A549 (cell line): ENCODE results near the gene EPS8L2. TPM values are rescaled to one million over a fixed set of nuclear protein-coding genes. Genes with fewer than 3 reads are reported as not detected.

Source experiments
- ATAC-seq, 2 experiments: fragments of 200-7000 bp in 1 of 2; fragments of >200 bp in 1 of 2; cut with Nextera tagmentation in 1 of 2; cut with Tn5 transposase in 1 of 2; 3 replicates each; pipeline versions ENCODE4 v1.8.0 to v1.9.1; 2018 to 2020; ENCODE audit warnings: mild to moderate bottlenecking in 1 of 2, moderate library complexity in 1 of 2
- CTCF ChIA-PET: fragments of 300-600 bp; sonication (Branson Sonifier 250); formaldehyde crosslinking; extraction: SDS; loops from one replicate; lab custom pipeline; 2021; ENCODE audit warnings: antibody characterized with exemption, inconsistent platforms; lab: Yijun Ruan, JAX
- POLR2A ChIA-PET: fragments of 350-600 bp; formaldehyde crosslinking; extraction: SDS; loops from one replicate; lab custom pipeline; 2021; ENCODE audit warnings: antibody characterized with exemption, inconsistent platforms; lab: Yijun Ruan, JAX
- DNase-seq, 2 experiments: peaks; one replicate each; pipeline versions ENCODE4 v3.0.0 to v3.0.0-alpha.2; 2011 to 2016; ENCODE audit warnings: low read depth in 1 of 2, low spot score in 1 of 2
- FAIRE-seq: peaks from 2 replicates; lab custom pipeline; 2011; peaks lifted over from hg19 to GRCh38; lab: Jason Lieb, UNC
- H3K27ac ChIP-seq, 2 experiments: fragments of >200 bp; sonication (Bioruptor Twin); formaldehyde crosslinking; 3 replicates each; pipeline ENCODE4 v1.5.1; 2016 to 2017
- H3K4me1 ChIP-seq: fragments of >200 bp; sonication (Bioruptor Twin); formaldehyde crosslinking; 3 replicates; pipeline ENCODE4 v1.6.1; 2016
- H3K4me2 ChIP-seq: fragments of >200 bp; sonication (Bioruptor Twin); formaldehyde crosslinking; 3 replicates; pipeline ENCODE4 v1.6.1; 2016
- H3K4me3 ChIP-seq: fragments of >200 bp; sonication (Bioruptor Twin); formaldehyde crosslinking; 3 replicates; pipeline ENCODE4 v1.5.1; 2016
- H3K9me3 ChIP-seq: fragments of >200 bp; sonication (Bioruptor Twin); formaldehyde crosslinking; 3 replicates; pipeline ENCODE4 v1.6.1; 2016
- BCL3 ChIP-seq: fragments of >200 bp; sonication (Bioruptor Twin); formaldehyde crosslinking; IDR thresholded peaks from 3 replicates; pipeline ENCODE4 v1.6.1; 2016
- BHLHE40 ChIP-seq: IDR thresholded peaks from 2 replicates; pipeline ENCODE4 v1.6.1; 2012; ENCODE audit warnings: low read depth, low read length, inconsistent platforms
- CTCF ChIP-seq: fragments of >200 bp; sonication (Bioruptor Twin); formaldehyde crosslinking; IDR thresholded peaks from 3 replicates; pipeline ENCODE4 v1.5.1; 2016
- HOXB5 ChIP-seq: fragments of 250-450 bp; sonication (Bioruptor Pico); IDR thresholded peaks from 2 replicates; pipeline ENCODE4 v1.5.0; 2020; ENCODE audit warnings: mild to moderate bottlenecking, moderate library complexity
- JUN ChIP-seq, 2 experiments: fragments of >200 bp; sonication (Bioruptor Twin); formaldehyde crosslinking; IDR thresholded peaks; 2 replicates in 1 of 2; 3 replicates in 1 of 2; pipeline ENCODE4 v1.6.1; 2016 to 2017
- MAZ ChIP-seq: fragments of 150-350 bp; IDR thresholded peaks from 2 replicates; pipeline ENCODE4 v1.6.1; 2014; ENCODE audit warnings: antibody characterized with exemption, low read depth, low read length, borderline replicate concordance
- MYC ChIP-seq: IDR thresholded peaks from 2 replicates; pipeline ENCODE4 v1.6.1; 2012; ENCODE audit warnings: mild to moderate bottlenecking, inconsistent platforms, low read length, improper control_type of control experiment, borderline replicate concordance
- RAD21 ChIP-seq, 2 experiments: fragments of >200 bp in 1 of 2; sonication (Bioruptor Twin) in 1 of 2; formaldehyde crosslinking in 1 of 2; IDR thresholded peaks in 1 of 2; conservative IDR thresholded peaks in 1 of 2; 2 replicates in 1 of 2; 3 replicates in 1 of 2; pipeline ENCODE4 v1.6.1; 2012 to 2018; ENCODE audit warnings: inconsistent platforms in 1 of 2
- REST ChIP-seq: fragments of 200-600 bp; sonication (generic); IDR thresholded peaks from 2 replicates; pipeline ENCODE4 v1.6.1; 2016; ENCODE audit warnings: antibody characterized with exemption, mild to moderate bottlenecking, moderate library complexity
- SMC3 ChIP-seq: fragments of >200 bp; sonication (Bioruptor Twin); formaldehyde crosslinking; IDR thresholded peaks from 3 replicates; pipeline ENCODE4 v1.6.1; 2018; ENCODE audit warnings: inconsistent platforms
- SREBF2 ChIP-seq: fragments of 450-650 bp; IDR thresholded peaks from 2 replicates; pipeline ENCODE4 v1.6.1; 2014; ENCODE audit warnings: mild to moderate bottlenecking, moderate library complexity
- USF2 ChIP-seq: fragments of 450-650 bp; IDR thresholded peaks from 2 replicates; pipeline ENCODE4 v1.6.1; 2014; ENCODE audit warnings: antibody characterized with exemption
- ZNF302 ChIP-seq: fragments of 250-450 bp; sonication (Bioruptor Pico); IDR thresholded peaks from 2 replicates; pipeline ENCODE4 v1.9.0; 2021; ENCODE audit warnings: inconsistent platforms, mild to moderate bottlenecking, moderate library complexity
- WGBS: methylation state at CpG from one replicate; pipeline ENCODE4 v1.1.6; 2017; ENCODE audit errors: missing lambda C conversion rate; 5-methylcytosine and 5-hydroxymethylcytosine counted together
- polyA plus RNA-seq, 4 experiments: library from polyadenylated mRNA; depleted of rRNA in 3 of 4; stranded (reverse); fragments of >200 nt; fragmentation: RNase III in 1 of 4; extraction: RNeasy Plus Mini Kit Qiagen cat#74134 plus additional on column Dnase treatment in 1 of 4; gene quantifications; 2 replicates in 3 of 4; 3 replicates in 1 of 4; pipeline ENCODE4 v1.2.3, GENCODE V29; 2011 to 2017

EPS8L2 gene
- polyA plus RNA-seq, 2 of the 4 experiments (the other 2 are of a cell fraction), result 60.7 to 154 TPM

GRCh38 chr11:722346-722811 is 16.3 kb downstream of the EPS8L2 start (continued):
- no peak for TF ChIP-seq REST

- 0 out of 6 replicates have a peak overlapping the region, but pooled peaks of 1 of the 2 experiments have one; percentile 15 for H3K27ac ChIP-seq
- 49% methylated on average over 6 of the region's 8 CpGs for WGBS
- TF ChIP-seq BHLHE40, result no peak
- TF ChIP-seq MYC, result no peak
- TF ChIP-seq BCL3, result no peak
- no peak for TF ChIP-seq MAZ
- TF ChIP-seq HOXB5, result no peak
- TF ChIP-seq USF2, result no peak
- TF ChIP-seq SREBF2, result no peak
- peak; percentile 87 to 90 for TF ChIP-seq RAD21 (conservative IDR thresholded peaks at IDR 0.05 in 1 of 2, IDR thresholded peaks at IDR 0.05 in 1 of 2)
- TF ChIP-seq ZNF302 (CRISPR knock-in tag), result no peak
- peak; percentile 89 for TF ChIP-seq CTCF
- TF ChIP-seq SMC3, result peak; percentile 77
- TF ChIP-seq JUN (IDR thresholded peaks at IDR 0.05), result 0 out of 5 replicates have a peak, but pooled peaks of 1 of the 2 experiments have one; percentile 19
- POLR2A ChIA-PET, result no interaction called here
- peaks cover 40% of the 10 kb centered on the region for H3K4me1 ChIP-seq
- no peak overlapping the region for H3K4me3 ChIP-seq
- CTCF ChIA-PET, result interaction anchor here (0.7 to 20.1 kb wide), 32 partner anchors 10 to 191 kb away, joined by 3 to 599 read pairs (median 4); partner anchors contain the start of genes DEAF1, EPS8L2, TALDO1 and TMEM80
- H3K9me3 ChIP-seq, result no peaks in the 10 kb centered on the region
- H3K4me2 ChIP-seq, result no peak overlapping the region
- DNase-seq (peak in 1 of 2 experiments; percentile 67), ATAC-seq (peak; percentile 6 to 29; a peak in 3 of 6 replicates), FAIRE-seq (no peak)
Observed at GRCh38 chr11:723120-723883, 17.3 kb downstream of the EPS8L2 start.
